GM18507 (cell line): ENCODE results near the gene FAM9A.
"Not testable (repeated sequence)": the region's sequence is repeated elsewhere in the genome, so short reads cannot be mapped to it uniquely, and the experiment has no call there.

Experiments used
- DNase-seq: peaks from one replicate; pipeline ENCODE4 v3.0.0; 2011; ENCODE audit warnings: low read depth; ENCODE audit not compliant: insufficient read length; ENCODE audit errors: extremely low spot score
- FAIRE-seq: peaks from 2 replicates; lab custom pipeline; 2011; peaks lifted over from hg19 to GRCh38; lab: Jason Lieb, UNC

FAM9A gene

DNA sequence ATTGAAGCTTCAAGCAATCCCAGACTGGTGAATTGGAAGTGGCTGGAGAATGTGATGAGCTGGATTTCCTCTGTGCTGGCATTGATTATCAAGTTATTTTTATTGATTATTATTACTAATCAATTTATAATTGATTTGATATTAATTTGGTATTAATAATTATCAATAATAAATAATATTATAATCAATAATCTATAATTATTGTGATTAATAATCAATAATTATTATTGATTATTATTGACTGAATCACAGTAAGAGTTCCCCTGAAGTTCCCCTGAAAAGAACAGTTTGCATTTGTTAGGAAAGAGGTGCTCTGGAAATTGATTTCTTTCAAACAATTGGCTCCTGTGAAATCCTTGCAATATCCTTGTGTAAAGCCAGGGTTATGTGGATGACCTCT is 7.5 kb upstream of the FAM9A start:
- no peak for FAIRE-seq
- no peak for DNase-seq

DNA sequence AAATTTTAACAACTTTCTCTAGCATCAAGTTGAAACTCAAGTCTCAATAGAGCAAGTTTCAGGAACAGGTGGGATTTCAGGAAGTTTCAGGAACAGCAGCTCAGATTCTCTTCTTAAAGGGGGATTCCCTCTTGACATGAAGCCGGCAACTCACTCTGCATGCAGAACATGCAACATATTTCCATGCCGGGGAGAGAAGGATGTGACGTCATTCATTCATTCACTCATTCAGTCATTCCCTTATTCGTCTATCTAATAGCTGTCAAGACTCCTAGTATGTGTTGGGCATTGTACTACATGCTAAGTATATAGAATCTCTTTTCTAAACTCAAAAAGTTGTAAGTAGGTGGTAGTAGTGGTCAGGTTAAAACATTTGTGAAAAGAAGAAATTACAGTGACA is 4.8 kb upstream of the FAM9A start:
- no peak for FAIRE-seq
- no peak for DNase-seq

DNA sequence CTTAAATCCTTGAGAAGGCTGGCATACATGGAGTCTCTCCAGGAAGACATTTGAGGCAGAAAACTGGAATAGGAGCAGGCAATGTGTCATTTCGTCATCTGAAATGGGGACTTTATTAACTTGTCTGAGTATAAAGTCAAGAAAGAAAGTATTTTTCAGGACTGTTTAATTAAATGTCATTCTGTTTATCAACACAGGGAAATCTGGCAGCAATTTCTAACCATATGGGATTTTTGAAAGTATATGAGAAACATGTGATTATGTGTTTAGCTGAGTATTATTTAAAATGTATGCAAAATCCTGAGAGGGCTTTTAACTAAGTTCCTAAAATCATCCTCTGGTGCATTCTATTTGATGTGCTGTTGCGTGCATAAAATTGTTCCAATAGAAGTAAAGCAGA is 3.9 kb upstream of the FAM9A start:
- DNase-seq (no peak), FAIRE-seq (no peak)

DNA sequence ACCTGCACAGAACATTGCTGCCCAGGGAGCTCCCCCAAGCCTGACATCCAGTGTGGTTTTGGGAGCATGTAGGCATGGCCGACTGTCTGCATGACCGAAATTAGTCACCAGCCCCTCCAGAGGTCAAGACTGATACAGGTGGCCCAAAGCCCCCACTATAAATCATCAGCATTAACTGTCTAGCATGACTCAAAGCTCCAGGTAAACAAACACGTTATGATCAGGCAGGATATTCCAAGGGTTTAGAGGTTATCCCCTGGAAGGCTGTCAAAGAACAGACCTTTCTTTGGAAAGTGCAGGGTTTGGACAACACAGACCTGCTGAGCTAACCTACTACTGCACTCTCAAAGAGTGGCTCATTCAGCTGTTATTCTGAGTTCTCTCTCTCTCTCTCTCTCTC is 2.1 kb upstream of the FAM9A start:
- FAIRE-seq (no peak), DNase-seq (no peak)

DNA sequence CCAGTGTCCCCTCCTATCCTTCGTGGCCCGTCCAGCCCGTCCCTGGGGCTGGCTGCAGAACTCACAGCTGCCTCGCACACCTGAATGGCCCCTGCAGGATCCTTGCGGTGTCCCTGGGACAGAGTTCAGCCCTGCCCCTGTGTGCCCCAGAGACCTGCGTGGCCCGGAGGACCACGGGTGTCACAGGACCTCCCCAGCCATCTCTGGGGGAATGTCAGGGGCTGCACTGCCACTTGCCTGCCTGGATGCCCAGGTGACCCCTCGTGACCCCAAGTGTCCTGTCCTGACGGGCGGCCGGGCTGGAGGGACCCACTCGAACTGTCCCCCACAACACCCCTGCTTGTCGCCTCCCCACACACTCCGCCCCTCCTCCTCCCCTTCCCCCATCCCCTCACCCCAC is 832 bp downstream of the FAM9A start:
- DNase-seq, FAIRE-seq: not testable (repeated sequence)

DNA sequence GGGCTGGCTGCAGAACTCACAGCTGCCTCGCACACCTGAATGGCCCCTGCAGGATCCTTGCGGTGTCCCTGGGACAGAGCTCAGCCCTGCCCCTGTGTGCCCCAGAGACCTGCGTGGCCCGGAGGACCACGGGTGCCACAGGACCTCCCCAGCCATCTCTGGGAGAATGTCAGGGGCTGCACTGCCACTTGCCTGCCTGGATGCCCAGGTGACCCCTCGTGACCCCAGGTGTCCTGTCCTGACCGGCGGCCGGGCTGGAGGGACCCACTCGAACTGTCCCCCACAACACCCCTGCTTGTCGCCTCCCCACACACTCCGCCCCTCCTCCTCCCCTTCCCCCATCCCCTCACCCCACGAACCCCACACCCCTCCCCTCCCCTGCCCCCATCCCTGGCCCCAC is 1.9 kb downstream of the FAM9A start:
- not testable (repeated sequence) for FAIRE-seq, DNase-seq

DNA sequence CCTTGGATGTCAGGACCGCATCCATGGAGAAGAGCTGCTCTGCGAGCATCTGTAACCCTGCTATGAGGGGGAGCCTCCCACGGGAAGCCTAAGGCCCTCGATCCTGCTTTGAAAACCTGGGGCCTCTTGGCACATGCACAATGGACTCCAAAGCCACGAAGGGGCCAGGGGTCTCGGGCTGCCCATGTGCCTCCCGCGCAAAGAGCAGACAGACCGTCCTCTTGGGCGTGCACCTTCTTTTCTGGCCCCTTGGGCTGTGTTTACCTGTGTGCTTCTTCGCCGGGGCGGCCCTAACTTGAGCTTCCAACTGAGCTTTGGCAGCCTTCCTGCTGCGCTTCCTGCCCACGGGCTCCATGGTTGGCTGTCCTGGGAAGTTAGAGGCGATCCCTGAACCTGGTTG is 2.5 kb downstream of the FAM9A start:
- FAIRE-seq, DNase-seq: not testable (repeated sequence)

DNA sequence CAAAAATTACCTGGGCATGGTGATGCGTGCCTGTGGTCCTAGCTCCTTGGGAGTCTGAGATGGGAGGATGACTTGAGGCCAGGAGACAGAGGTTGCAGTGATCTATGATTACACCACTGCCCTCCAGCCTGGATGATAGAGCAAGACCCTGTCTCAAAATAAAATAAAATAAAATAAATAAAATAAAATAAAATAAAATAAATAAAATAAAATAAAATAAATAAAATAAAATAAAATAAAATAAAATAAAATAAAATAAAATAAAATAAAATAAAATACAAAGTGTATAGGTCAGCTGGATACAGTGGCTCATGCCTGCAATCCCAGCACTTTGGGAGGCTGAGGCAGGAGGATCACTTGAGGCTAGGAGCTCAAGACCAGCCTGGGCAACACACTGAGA is 14.1 kb downstream of the FAM9A start:
- DNase-seq, FAIRE-seq: not testable (repeated sequence)

DNA sequence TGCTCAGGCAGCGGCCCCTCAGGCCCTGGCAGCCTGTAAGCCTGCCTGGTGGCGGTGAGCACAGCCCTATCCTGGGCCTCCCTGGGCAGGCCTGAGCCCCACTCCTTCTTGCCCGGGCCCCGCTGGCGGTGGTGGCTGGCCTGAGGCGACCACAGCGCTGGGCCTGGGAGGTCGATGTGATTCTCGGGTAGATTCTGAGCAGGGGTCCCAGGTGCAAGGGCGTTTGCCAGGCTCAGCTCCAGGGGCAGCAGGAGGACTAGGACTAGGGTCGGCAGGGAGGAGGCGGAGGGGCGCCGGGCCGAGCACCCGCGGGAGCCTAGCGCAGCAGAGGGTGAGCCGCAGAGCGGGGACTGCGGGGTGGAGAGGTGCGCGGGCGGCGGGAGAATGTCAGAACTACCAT is 17.0 kb downstream of the FAM9A start:
- FAIRE-seq (no peak), DNase-seq (no peak)

DNA sequence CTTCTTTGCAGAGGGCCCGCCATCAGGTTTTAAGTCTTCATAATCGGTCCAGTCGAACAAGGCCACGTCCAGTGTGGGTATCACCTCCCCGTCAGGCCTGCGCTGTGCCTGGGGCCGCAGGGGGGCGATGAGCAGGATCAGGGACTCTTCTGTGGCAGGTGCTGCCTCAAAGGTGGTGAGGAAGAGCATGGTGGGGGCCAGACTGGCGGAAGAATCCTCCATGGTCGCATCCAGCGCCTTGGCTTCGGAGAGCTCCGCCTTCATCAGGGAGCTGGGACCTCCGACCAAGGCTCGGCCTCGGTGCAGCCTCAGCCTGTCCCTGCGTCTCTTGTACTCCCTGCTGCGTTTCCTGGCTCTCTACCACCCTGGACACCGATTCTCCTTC is 17.5 kb downstream of the FAM9A start:
- FAIRE-seq (no peak), DNase-seq (no peak)

DNA sequence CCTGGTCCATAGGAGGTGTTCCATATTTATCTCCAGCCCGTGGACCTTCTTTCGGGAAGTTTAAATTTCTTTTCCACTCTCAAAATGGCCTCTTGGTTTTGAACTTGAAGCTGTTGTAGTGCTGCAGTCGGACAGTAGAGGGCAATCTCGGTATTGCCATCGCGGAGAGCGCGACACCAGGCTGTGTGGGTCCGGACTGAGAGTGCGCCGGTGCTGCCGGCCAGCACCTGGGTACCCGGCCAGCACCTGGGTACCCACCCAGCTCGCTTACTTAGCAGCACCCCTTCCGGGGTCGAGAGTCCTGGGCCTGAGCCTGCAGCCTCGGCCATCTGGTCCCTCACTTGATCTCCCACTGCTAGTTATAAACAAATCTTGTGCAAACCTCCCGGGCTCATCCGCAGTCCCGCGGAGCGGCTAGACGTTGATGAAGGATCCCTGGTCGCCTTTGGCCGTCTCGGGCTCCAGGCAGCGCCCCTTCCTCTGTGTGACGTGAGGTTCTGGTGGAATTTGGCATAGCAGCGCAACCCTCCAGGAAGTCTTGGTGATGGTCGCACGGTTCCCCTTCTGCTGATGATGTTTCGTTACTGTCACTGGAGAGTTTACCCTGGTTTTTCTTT is 18.0 kb downstream of the FAM9A start:
- no peak for FAIRE-seq

DNA sequence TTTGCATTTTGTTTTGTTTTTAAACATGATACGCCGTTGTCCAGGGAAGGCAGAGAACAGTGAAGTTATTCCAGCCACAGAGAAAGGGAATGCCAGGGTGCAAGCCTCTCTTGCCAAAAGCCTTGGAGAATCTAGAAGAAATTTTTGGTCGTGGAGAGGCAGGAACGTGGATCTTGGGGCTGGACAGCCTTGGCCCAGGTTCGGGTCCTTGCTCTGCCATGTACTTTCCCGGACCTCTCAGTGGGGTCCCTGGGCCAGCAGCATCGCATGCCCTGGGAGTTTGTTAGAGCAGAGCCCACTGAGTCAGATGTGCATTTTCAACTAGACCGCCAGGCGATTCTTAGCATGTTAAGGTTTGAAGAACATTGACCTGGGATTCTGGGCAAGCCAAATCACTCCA is 18.6 kb downstream of the FAM9A start:
- DNase-seq, result no peak
- no peak for FAIRE-seq

More for the DNA sequence above, 18.0 kb downstream of the FAM9A start:
- DNase-seq, result no peak

DNA sequence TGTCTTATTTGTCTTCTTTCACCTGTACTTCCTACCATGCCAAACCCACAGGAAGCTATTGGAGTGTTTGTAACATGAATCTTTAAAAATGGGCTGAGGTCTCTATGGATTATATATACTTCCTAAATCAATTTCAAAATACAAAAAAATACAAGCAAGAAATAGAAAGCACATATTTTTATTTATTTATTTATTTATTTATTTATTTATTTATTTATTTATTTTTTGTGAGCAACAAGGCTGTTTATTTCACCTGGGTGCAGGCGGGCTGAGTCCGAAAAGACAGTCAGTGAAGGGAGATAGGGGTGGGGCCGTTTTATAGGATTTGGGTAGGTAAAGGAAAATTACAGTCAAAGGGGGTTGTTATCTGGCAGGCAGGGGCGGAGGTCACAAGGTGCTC is 19.3 kb downstream of the FAM9A start:
- not testable (repeated sequence) for FAIRE-seq, DNase-seq

DNA sequence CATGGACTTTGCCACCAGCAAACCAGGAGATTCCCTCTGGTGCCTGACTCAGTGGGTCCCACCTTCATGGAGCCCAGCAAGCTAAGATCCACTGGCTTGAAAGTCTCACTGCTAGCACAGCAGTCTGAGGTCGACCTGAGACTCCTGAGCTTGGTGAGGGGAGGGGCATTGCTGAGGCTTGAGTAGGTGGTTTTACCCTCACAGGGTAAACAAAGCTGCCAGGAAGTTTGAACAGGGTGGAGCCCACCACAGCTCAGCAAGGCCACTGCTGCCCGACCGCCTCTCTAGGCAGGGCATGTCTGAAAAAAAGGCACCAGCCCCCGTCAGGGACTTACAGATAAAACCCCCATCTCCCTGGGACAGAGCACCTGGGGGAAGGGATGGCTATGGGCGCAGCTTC is 28.1 kb downstream of the FAM9A start:
- no peak for FAIRE-seq
- no peak for DNase-seq

DNA sequence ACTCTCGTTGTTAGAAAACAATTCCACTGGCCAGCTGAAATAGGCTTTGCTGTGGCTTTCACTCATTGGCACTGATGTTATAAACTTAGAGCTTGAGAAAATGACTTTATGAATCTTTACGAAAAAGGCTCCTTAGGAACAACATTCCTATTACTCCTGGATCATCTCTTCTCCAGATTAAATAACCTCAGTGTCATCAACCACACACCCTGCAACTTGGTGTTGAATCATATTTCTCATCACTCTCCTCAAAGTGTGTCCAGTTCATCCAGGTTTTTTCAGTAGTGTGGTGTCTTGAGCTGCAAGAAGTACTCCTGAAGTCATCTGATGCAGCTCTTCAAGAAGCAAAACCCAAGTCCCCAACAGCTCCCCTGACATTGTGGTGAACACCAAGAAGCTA is 41.2 kb downstream of the FAM9A start:
- no peak for FAIRE-seq
- no peak for DNase-seq

DNA sequence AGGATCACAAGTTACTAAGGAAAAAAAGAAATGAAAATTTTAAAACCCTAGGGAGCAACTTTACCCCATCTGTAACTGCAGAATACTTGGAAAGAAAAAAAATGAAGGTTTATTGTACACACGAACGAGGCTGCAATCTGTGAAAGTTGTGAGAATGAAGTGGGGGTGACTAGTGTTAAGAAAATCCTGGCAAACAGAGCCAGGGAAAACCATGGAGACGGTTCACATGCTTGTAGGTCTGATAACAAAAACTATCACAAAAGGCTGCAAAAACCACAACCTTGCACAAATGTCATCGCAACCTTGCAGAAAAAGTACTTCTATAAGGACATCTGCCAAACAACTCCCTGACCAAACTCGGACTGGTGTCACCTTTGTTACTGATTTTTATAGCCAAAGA is 42.5 kb downstream of the FAM9A start:
- not testable (repeated sequence) for DNase-seq, FAIRE-seq

DNA sequence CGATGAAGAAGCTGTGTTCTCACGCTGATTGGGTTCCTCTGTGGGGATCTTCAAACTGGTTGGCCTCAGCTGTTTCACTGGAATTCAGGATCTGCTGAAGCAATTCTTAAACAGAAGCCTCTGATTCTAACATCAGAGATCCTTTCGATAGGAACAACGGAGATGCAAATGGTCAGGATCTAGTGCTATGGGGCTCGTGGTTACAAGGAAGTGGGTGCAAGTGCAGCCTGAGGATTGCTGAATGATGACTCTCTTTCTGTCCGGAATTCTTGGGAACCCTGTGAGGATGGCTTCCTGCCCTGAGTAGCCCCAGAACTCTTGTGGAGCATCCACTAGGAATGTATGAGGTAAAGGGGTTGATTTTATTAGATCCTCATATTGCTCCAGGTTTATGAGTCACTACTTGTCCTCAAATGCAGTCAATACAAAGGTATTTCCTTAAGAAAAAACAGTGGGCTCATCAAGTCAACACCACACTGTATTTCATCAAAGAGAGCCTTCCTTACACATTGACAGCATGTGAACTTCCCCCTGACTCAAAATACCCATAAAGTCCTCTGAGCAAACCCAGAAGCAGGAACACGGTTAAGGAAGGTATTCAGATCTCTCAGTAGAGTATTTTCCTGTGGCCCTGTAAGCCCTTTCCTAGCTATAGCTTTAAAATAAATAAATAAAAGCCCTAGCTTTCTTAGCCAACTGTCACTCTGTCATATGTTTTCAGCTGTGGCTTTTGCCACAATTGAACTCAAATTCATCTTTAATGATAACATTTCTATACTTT is 43.4 kb downstream of the FAM9A start:
- DNase-seq, FAIRE-seq: not testable (repeated sequence)

DNA sequence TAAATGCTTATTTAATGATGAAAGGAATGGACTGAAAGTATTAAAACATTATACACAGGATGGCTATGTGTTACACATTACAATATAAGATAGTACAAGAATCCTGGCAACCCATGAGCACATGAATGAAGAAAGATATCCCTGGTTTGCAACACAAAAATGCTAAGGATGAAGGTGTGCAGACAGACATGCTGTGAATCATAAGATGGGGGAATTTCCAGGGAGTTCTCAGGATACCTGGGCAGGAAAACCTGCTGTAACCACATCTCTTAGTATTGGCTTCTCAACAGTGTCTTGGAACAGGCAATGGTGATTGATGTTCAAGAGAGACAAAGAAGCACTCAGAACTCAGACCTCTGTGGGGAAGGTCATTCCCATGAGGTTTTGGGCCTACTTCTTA is 45.4 kb downstream of the FAM9A start:
- FAIRE-seq (no peak), DNase-seq (no peak)

DNA sequence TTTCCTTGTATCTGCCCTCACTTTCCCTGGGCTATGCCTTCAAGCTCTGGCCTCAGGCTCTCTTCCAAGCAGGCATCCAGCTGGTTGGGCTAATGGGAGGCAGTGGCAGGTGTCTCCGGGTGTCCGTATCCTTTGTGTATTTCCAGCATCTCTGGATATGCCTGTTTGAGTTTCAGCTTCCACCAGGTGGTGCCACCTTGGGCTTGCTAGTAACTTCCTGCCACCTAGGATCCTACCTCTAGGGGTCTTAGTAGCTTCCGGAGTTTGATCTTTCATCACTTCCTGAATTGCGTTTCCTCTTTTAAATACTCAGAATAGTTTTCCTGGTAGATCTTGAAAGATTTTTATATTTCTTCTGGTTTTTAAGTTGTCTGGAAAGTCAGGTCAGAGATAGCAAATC is 46.1 kb downstream of the FAM9A start:
- DNase-seq, result no peak

DNA sequence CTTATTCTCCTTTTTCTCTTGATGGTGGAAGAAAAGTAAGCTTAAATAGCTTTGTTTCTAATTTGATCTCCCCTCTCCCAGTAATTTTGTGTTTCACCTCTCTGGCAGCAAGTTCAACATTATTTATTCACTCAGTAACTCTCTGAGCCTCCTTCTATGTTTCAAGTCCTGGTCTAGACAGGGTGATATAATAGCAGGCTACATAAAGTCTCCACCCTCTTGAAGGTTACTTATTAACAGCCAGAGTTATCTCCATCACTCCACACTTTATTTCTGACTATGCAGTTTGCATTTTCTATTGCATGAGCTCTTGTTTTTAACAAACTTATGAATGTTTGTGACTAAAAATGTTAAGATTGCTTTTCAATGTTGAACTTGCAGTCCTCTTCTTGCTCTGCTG is 51.5 kb downstream of the FAM9A start:
- FAIRE-seq (no peak), DNase-seq (no peak)

More for the DNA sequence above, 46.1 kb downstream of the FAM9A start:
- FAIRE-seq, result no peak

DNA sequence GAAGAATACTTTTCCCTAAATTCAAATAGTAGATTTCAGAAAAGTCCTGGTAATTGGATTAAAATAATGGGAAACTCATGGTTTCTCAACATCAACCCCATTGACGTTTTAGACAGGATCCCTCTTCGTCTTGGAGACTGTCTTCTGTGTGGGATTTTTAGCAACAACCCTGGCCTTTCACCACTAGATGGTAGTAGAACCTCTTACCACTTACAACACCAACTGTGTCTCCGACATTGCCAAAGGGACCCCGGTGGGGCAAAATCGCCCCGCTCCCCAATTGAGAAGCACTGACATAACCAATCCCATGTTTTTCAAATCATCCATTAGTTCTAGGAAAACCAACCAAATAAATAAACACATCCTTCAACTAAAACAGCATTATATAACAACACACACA is 52.3 kb downstream of the FAM9A start:
- DNase-seq (no peak), FAIRE-seq (peak; percentile 62)
